NB4 (cell line): ENCODE data around the gene ABLIM3.

Experiments
- POLR2A ChIP-seq: IDR thresholded peaks from 2 replicates; pipeline ENCODE4 v1.6.1; 2011; ENCODE audit warnings: mild to moderate bottlenecking; ENCODE audit not compliant: insufficient read length; ENCODE audit errors: extremely low read depth
- TF ChIP-seq, protein P1 (sequence below): IDR thresholded peaks from one replicate; pipeline ENCODE4 v1.5.1; 2012; ENCODE audit warnings: low read depth, low read length
- TF ChIP-seq, protein P2 (sequence below): IDR thresholded peaks from 2 replicates; pipeline ENCODE4 v1.6.1; 2011; ENCODE audit warnings: low read depth, low read length

DNA sequence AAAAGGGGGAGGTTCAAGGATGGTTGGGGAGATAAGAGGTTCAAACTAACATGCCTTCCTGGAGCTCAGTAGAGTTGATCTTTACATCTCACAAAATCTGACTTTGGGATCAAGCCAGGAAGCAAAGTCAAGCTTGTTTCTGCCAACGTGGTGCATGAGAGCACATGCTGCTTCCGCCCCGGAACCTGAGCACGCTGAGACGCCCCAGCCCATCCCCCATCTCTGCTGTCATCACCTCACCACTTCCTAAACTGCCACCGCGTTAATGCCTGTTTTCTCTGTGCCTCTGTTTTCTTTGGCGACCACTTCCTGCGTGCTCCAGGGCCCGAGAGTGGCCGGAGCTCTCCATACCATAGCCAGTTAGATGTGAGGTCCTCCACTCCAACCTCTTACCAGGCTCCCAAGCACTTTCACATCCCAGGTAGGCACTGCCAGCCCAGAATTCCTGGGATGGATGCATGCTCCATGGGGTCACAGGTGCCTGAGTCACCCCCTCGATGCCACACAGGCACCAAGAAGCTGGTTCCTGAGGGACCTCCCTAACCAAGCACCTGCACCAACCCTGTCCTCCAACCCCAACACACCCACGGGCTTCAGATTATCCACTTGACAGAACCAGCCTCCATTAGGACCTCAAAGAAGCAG lies 99.2 kb downstream of the ABLIM3 start:
- TF ChIP-seq, protein P1, sequence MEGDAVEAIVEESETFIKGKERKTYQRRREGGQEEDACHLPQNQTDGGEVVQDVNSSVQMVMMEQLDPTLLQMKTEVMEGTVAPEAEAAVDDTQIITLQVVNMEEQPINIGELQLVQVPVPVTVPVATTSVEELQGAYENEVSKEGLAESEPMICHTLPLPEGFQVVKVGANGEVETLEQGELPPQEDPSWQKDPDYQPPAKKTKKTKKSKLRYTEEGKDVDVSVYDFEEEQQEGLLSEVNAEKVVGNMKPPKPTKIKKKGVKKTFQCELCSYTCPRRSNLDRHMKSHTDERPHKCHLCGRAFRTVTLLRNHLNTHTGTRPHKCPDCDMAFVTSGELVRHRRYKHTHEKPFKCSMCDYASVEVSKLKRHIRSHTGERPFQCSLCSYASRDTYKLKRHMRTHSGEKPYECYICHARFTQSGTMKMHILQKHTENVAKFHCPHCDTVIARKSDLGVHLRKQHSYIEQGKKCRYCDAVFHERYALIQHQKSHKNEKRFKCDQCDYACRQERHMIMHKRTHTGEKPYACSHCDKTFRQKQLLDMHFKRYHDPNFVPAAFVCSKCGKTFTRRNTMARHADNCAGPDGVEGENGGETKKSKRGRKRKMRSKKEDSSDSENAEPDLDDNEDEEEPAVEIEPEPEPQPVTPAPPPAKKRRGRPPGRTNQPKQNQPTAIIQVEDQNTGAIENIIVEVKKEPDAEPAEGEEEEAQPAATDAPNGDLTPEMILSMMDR: no peak
- no peak for TF ChIP-seq POLR2A
- TF ChIP-seq, protein P2, sequence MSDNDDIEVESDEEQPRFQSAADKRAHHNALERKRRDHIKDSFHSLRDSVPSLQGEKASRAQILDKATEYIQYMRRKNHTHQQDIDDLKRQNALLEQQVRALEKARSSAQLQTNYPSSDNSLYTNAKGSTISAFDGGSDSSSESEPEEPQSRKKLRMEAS: peak; percentile 91
